BJ (cell line): ENCODE data around the gene FGF14. TPM values are rescaled to one million over a fixed set of nuclear protein-coding genes. Genes with fewer than 3 reads are reported as not detected.

Experiments
- CTCF ChIA-PET: fragments of 350-600 bp; formaldehyde crosslinking; extraction: SDS; loops from one replicate; lab custom pipeline; 2021; ENCODE audit warnings: antibody characterized with exemption, inconsistent platforms; lab: Yijun Ruan, JAX
- POLR2A ChIA-PET: fragments of 300-600 bp; sonication (Branson Sonifier 250); formaldehyde crosslinking; extraction: SDS; loops from one replicate; lab custom pipeline; 2021; ENCODE audit warnings: antibody characterized with exemption; lab: Charles Lee
- DNase-seq: peaks from one replicate; pipeline ENCODE4 v3.0.0-alpha.2; 2011; ENCODE audit warnings: low read depth
- H3K27me3 ChIP-seq: 2 replicates; pipeline ENCODE4 v1.6.0; 2011; ENCODE audit warnings: low read length; ENCODE audit not compliant: control insufficient read depth, insufficient read depth
- H3K36me3 ChIP-seq: 2 replicates; pipeline ENCODE4 v1.5.1; 2011; ENCODE audit warnings: low read length; ENCODE audit not compliant: control insufficient read depth, insufficient read depth
- H3K4me3 ChIP-seq: 2 replicates; pipeline ENCODE4 v1.5.1; 2011; ENCODE audit warnings: low read depth, mild to moderate bottlenecking, control low read depth, low read length
- CTCF ChIP-seq: IDR thresholded peaks from 2 replicates; pipeline ENCODE4 v1.5.1; 2011; ENCODE audit warnings: low read depth, mild to moderate bottlenecking, control low read depth, inconsistent platforms, low read length, moderate library complexity; ENCODE audit not compliant: insufficient read depth
- polyA plus RNA-seq: library from polyadenylated mRNA; depleted of rRNA; stranded (reverse); fragments of >200 nt; gene quantifications from 2 replicates; pipeline ENCODE4 v1.2.3, GENCODE V29; 2011

The FGF14 gene
- polyA plus RNA-seq, 1 experiment = 0.01 TPM

GRCh38 chr13:101708115-101708514, 693.7 kb downstream of the FGF14 start:
- no peaks in the 10 kb centered on the region for H3K27me3 ChIP-seq
- H3K4me3 ChIP-seq = no peak overlapping the region
- peaks cover 4% of the 10 kb centered on the region; the same call in 1 of the 2 replicates for H3K36me3 ChIP-seq
- ChIA-PET POLR2A (no interaction called here), CTCF (interaction anchor here (0.6 to 1.1 kb wide), 2 partner anchors 49 to 193 kb away, joined by 3 read pairs; no protein-coding TSS in a partner anchor)
- no peak for TF ChIP-seq CTCF
- no peak for DNase-seq

- DNase-seq = no peak
- POLR2A ChIA-PET = no interaction called here
- TF ChIP-seq CTCF = no peak
- H3K36me3 ChIP-seq = peaks cover 4% of the 10 kb centered on the region; the same call in 1 of the 2 replicates
- no peaks in the 10 kb centered on the region for H3K27me3 ChIP-seq
- CTCF ChIA-PET = interaction anchor here (1.1 kb wide), 1 partner anchor 49 kb away, joined by 3 read pairs; no protein-coding TSS in a partner anchor
- H3K4me3 ChIP-seq = no peak overlapping the region
Observed at GRCh38 chr13:101707659-101708058, 694.2 kb downstream of the FGF14 start.

- Histone ChIP-seq H3K27me3 (no peaks in the 10 kb centered on the region), H3K4me3 (no peak overlapping the region), H3K36me3 (peaks cover 4% of the 10 kb centered on the region; the same call in 1 of the 2 replicates)
- peak; percentile 60 for DNase-seq
- POLR2A ChIA-PET = no interaction called here
- CTCF ChIA-PET = no interaction called here
- TF ChIP-seq CTCF = no peak
Observed at GRCh38 chr13:101706651-101707050, 695.2 kb downstream of the FGF14 start.

- CTCF ChIA-PET = interaction anchor here (0.6 to 1.1 kb wide), 2 partner anchors 71 to 190 kb away, joined by 3 read pairs; no protein-coding TSS in a partner anchor
- Histone ChIP-seq H3K27me3 (no peaks in the 10 kb centered on the region), H3K4me3 (no peak overlapping the region), H3K36me3 (peaks cover 4% of the 10 kb centered on the region; the same call in 1 of the 2 replicates)
- POLR2A ChIA-PET = no interaction called here
- no peak for DNase-seq
- no peak for TF ChIP-seq CTCF
Observed at GRCh38 chr13:101703838-101704237, 698.0 kb downstream of the FGF14 start.

- POLR2A ChIA-PET = no interaction called here
- Histone ChIP-seq H3K27me3 (no peaks in the 10 kb centered on the region), H3K4me3 (no peak overlapping the region), H3K36me3 (no peaks in the 10 kb centered on the region)
- no peak for TF ChIP-seq CTCF
- CTCF ChIA-PET = interaction anchor here (0.7 to 1.1 kb wide), 2 partner anchors 189 to 1707 kb away, joined by 3 read pairs; no protein-coding TSS in a partner anchor
- DNase-seq = no peak
Observed at GRCh38 chr13:101703081-101703480, 698.8 kb downstream of the FGF14 start.
